ENCODE measurements around the gene NKAIN2. TPM values are rescaled to one million over a fixed set of nuclear protein-coding genes. Genes with fewer than 3 reads are reported as not detected.

NKAIN2 gene
- total RNA-seq, 1 experiment from 2014 or later, result 2.2 TPM

GRCh38 chr6:124066946-124067552 lies 263.4 kb downstream of the NKAIN2 start:
- no peak for DNase-seq (ENCODE audit: low spot score)
- H3K27me3 ChIP-seq (replicated peaks; ENCODE audit: insufficient read depth, low read depth, low read length, poor library complexity), result no peaks in the 10 kb centered on the region
- TF ChIP-seq CTCF (conservative IDR thresholded peaks at IDR 0.05; ENCODE audit: low read depth, low read length) (no peak), EZH2 (IDR thresholded peaks at IDR 0.05; ENCODE audit: borderline replicate concordance, low read depth, low read length, poor library complexity, severe bottlenecking) (no peak)
- H3K9me3 ChIP-seq (ENCODE audit: low read depth, low read length, poor library complexity, severe bottlenecking), result no peaks in the 10 kb centered on the region
- H3K4me3 ChIP-seq (ENCODE audit: low read depth, low read length, poor library complexity, severe bottlenecking), result no peak overlapping the region
- H3K36me3 ChIP-seq (ENCODE audit: insufficient read depth, low read length, poor library complexity, severe bottlenecking), result no peaks in the 10 kb centered on the region
- ChIA-PET CTCF (no interaction called here), POLR2A (ENCODE audit: low non-redundant PET) (no interaction called here)
- no peaks in the 10 kb centered on the region for H3K4me1 ChIP-seq (ENCODE audit: insufficient read depth, low read length, poor library complexity, severe bottlenecking)
- no peak overlapping the region for H3K27ac ChIP-seq (ENCODE audit: low read depth, low read length, poor library complexity, severe bottlenecking)
- no TSS peak for BruUV-seq (replicated peaks)
- intact Hi-C loops (cut with micrococcal nuclease; ENCODE audit: unreplicated experiment), result no loop called here

DNA sequence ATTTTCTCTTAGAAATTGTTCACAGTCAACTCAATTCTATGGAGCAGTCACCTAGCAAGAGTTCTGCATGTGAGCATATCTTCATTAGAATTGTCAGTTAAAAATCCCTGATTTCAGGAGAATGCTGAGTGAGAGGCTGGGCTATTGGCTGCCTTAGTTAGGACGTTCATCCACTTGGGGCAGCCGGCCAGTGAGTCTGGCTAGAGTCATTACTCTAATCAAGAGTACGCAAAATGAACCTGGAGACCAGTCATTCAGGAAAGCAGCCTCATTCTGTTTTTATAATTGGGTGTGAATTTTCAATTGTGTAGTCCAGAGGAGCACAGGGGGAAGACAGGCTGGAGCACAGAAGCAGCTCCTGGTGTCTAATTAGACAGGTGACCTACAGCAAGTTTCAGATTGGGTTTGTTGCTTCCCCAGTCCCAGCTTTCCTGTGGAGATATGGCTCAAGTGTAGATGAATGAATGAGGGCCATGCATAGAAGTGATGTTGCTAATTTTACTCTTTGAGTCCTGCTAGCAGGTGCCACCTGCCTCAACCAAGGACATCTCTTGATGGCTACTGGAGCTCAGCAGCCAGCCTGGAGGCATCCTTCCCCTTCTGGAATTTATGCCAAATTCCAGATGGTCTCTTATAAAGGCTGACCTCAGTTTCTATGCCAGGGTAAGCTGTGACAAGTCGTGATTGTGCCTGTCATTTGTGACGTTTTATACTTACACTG lies 265.7 kb downstream of the NKAIN2 start:
- DNase-seq (ENCODE audit: low spot score), result no peak
- BruUV-seq (replicated peaks), result no TSS peak
- H3K9me3 ChIP-seq (ENCODE audit: low read depth, low read length, poor library complexity, severe bottlenecking), result no peaks in the 10 kb centered on the region
- TF ChIP-seq CTCF (conservative IDR thresholded peaks at IDR 0.05; ENCODE audit: low read depth, low read length), result no peak
- TF ChIP-seq EZH2 (IDR thresholded peaks at IDR 0.05; ENCODE audit: borderline replicate concordance, low read depth, low read length, poor library complexity, severe bottlenecking), result no peak
- intact Hi-C loops (cut with micrococcal nuclease; ENCODE audit: unreplicated experiment), result no loop called here
- ChIA-PET POLR2A (ENCODE audit: low non-redundant PET) (no interaction called here), CTCF (no interaction called here)
- peaks cover 3% of the 10 kb centered on the region for H3K4me1 ChIP-seq (ENCODE audit: insufficient read depth, low read length, poor library complexity, severe bottlenecking)
- H3K27me3 ChIP-seq (replicated peaks; ENCODE audit: insufficient read depth, low read depth, low read length, poor library complexity), result no peaks in the 10 kb centered on the region
- no peak overlapping the region for H3K27ac ChIP-seq (ENCODE audit: low read depth, low read length, poor library complexity, severe bottlenecking)
- H3K36me3 ChIP-seq (ENCODE audit: insufficient read depth, low read length, poor library complexity, severe bottlenecking), result no peaks in the 10 kb centered on the region
- no peak overlapping the region for H3K4me3 ChIP-seq (ENCODE audit: low read depth, low read length, poor library complexity, severe bottlenecking)

- POLR2A ChIA-PET (ENCODE audit: low non-redundant PET), result no interaction called here
- Histone ChIP-seq H3K27ac (ENCODE audit: low read depth, low read length, poor library complexity, severe bottlenecking) (no peak overlapping the region), H3K36me3 (ENCODE audit: insufficient read depth, low read length, poor library complexity, severe bottlenecking) (no peaks in the 10 kb centered on the region), H3K27me3 (replicated peaks; ENCODE audit: insufficient read depth, low read depth, low read length, poor library complexity) (no peaks in the 10 kb centered on the region), H3K9me3 (ENCODE audit: low read depth, low read length, poor library complexity, severe bottlenecking) (no peaks in the 10 kb centered on the region), H3K4me1 (ENCODE audit: insufficient read depth, low read length, poor library complexity, severe bottlenecking) (peaks cover 14% of the 10 kb centered on the region), H3K4me3 (ENCODE audit: low read depth, low read length, poor library complexity, severe bottlenecking) (no peak overlapping the region)
- no TSS peak for BruUV-seq (replicated peaks)
- DNase-seq (ENCODE audit: low spot score), result no peak
- CTCF ChIA-PET, result no interaction called here
- intact Hi-C loops (cut with micrococcal nuclease; ENCODE audit: unreplicated experiment), result no loop called here
- TF ChIP-seq EZH2 (IDR thresholded peaks at IDR 0.05; ENCODE audit: borderline replicate concordance, low read depth, low read length, poor library complexity, severe bottlenecking) (no peak), CTCF (conservative IDR thresholded peaks at IDR 0.05; ENCODE audit: low read depth, low read length) (no peak)
These were observed 269.4 kb downstream of the NKAIN2 start for GRCh38 chr6:124073021-124073420.
